Measurements from ENCODE around the gene CNIH3. TPM values are rescaled to one million over a fixed set of nuclear protein-coding genes. Genes with fewer than 3 reads are reported as not detected.
A peak's percentile ranks its signal among the peaks of the same experiment; 100 is the strongest.

Gene CNIH3
- total RNA-seq, 1 experiment from 2014 or later = 13.6 TPM

DNA sequence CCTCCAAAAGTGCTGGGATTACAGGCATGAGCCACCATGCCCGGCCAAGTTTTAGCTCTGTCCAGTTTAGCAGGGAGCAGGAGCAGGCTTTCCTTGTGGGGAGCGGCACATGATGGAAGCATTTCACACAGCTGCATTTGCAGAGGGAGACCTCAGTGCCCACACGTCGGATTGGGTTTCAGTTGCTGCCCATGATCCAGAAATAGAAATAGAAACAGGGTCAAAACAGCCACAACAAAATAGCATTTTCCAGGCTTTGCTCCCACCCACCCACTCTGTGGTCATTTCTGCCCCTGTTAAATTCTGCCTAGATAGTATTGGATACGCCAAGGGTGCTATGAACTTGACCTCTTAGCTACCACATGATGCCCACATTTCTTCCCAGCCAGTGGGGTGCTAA is 128.4 kb downstream of the CNIH3 start:
- no peak for DNase-seq (ENCODE audit: low read depth)

DNA sequence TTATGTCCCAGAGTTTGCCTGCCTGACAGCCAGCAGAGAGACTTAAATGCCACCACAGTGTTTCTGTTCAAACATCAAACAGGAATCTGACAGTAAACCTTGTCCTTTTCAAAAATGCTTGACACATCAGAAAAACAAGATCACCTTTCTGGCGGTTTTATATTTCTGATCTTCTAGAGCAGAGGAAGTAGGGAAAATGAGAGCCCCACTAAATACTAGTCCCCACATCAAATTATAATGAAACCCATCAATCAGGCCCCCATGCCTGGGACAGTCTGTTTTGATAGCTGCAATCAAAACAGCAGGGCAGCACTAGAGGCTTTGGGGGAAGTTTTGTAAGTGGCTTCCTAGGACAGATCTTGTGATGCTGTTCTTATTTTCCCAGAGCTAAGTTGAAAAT is 129.3 kb downstream of the CNIH3 start:
- no peak for DNase-seq (ENCODE audit: low read depth)

DNA sequence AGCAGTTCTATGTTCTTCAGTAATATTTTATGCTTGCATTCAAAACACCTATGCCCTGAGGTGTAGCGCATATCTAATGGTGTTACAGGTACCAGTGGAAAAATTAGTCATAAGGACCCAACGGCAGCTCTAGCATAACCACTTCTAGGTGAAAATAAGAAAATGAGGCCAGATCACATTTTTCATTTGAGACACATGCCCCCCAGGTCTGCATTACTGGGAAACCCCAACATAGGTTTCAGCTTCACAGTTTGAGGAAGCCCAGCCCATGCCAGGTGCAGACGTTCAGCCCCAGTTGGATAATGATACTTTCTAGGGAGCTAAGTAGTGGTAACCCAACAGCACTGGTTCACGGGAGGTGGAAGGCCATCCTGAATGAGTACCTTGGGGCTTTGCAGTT is 129.8 kb downstream of the CNIH3 start:
- DNase-seq (ENCODE audit: low read depth) = no peak

DNA sequence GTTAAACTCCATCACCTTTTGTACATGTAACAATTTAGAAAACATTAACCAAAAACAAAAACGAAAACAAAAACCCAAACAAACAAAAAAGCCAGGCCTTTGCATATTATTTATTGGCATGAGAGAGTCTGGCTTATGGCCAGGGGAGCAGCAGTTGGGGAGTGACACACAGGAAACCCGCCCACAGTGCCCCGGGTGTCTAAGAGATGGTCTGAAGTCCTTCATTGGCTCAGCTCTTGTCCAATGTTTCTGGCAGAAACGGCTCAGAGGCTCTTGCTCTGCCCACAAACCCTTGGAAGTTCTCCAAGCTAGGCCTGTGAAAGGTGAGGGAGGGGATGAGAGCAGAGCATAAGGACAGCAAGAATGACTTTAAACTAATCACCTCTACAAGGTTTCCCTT is 131.5 kb downstream of the CNIH3 start:
- peak; percentile 77 for DNase-seq (ENCODE audit: low read depth)

DNA sequence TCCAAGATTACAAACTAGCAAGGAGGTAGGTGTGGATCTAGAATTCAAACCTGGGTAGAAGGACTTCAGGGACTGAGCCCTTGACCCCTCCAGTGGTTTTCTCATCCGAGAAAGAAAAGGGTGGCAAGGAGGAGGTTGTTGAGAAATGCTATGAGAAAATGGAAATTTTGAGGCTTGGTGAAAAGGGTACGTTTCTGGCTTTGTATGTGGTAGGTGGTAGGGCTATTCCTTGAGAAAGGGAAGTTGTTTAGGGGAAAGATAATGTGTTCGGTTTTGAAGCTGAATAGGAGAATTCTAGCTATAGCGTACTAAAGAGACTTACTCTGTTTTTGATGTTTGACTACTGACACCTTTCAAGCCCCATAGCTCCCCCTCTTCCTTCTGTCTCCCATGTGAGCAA is 133.8 kb downstream of the CNIH3 start:
- no peak for DNase-seq (ENCODE audit: low read depth)

DNA sequence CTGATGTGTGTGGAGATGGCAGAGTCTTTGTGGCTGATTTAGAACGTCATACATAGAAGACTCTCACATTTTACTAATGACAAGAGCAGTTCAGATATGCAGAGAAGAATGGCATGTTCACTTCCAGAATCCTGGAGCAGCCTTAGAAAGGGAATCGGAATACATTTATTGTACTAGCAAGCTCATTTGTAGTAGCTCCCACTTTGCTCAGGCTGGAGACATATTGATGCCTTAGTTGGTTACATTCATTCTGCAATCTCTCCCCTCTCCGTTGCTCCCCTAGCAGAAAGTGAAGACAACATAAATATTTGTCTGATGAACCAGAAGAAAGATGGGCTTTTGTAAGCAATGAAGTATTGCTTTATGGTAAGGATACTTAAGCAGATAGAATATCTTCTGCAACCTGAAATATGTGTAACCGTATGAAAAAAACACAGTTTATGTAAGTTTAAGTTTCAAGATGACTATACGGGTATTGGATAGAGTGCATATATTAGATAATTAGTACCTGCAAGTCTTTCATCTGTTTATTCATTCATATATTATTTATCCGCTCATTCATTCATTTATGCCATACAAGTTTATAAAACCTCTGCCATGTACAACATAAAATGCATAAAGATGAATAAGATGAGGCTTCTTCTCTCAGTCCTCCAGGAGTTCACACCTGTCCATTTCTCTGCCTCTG is 135.7 kb downstream of the CNIH3 start:
- no peak for DNase-seq (ENCODE audit: low read depth)

DNA sequence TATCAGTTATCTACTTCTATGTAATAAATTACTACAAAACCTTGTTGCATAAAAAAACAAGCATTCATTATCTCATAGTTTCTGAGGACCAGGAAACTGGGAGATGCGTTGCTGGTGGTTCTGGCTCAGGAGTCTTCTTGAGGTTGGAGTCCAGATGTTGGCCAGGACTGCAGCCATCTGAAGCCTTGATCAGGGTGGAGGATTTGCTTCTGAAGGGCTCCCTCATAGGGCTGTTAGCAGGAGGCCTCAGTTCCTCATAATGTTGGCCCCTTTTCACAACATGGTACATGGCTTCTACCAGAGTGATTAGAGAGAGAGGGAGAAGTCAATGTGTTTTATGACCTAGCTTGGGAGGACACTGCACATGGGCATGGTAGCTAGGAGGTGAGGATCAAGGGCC is 137.4 kb downstream of the CNIH3 start:
- DNase-seq (ENCODE audit: low read depth) = no peak

DNA sequence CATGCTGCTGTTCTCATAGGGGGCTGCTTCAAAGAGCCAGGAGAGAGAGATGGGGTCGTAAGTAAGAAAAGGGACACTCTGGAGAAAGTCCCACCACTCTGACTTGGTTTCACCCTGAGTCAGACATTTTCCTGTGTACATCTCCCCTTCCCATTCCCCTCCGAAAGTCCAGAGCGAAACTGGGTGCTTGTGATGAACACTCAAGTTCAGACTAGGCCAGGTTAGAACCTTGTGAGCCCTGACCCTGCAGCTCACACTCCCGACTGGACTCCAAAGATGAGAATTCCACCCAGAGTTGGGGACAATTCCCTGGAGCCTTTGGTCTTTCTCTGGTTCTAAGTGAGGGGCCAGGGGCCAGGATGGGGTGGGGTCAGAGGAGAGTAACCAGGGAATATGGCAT is 139.5 kb downstream of the CNIH3 start:
- DNase-seq (ENCODE audit: low read depth) = no peak

DNA sequence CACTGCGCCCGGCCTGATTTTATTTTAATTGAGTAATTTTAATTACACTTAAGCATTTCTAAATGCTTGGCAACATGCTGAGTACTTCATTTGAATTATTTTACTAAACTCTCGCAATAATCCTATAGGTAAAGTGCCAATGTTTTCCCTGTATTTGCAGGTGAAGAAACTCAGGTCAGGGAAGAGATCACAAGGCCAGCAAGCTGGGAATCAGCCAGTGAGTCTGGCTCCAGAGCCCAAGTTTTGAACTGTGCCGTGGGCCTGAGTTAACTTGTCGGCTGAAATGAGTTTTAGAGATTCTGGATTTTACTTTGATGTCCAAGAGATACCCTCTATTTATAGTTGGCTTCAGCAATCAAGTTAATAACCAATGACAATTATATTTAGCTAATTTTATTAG is 141.4 kb downstream of the CNIH3 start:
- DNase-seq (ENCODE audit: low read depth) = no peak

DNA sequence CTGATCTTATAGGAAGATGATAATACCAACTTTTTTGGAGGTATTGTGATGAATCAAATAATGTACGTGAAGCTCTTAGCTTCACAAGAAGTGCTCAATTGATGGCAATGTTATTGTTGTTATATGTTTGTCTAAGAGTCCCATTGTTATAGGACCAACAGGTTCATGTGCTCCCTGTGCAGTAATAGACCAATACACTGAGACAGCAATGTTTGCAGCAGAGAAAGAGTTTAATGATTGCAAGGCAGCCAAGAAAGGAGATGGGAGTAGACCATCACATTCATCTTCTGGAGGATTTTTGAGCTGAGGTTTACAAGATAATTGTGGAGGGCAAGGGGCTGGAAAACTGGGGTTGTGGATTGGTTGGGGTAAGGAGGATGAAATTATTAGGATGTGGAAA is 143.0 kb downstream of the CNIH3 start:
- DNase-seq (ENCODE audit: low read depth) = no peak

DNA sequence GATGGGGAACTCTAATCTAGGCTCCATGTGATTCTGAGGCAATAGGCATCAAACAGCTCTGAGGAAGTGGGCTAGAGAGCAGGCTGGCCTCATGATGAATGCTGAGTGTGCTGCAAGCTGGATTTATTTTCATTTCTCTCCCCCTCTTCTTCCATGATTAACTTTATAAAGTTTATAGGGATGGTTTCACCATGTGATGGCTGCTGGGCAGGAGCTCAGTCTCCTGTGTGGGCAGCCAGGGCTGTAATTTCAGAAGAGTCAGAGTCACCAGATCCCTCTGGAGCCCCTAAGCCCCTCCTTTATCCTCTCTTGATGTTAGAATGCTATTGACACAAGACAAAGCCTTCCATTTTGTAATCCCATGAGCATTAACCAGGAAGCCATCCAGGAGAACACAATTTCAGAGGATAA is 143.6 kb downstream of the CNIH3 start:
- DNase-seq (ENCODE audit: low read depth) = no peak

DNA sequence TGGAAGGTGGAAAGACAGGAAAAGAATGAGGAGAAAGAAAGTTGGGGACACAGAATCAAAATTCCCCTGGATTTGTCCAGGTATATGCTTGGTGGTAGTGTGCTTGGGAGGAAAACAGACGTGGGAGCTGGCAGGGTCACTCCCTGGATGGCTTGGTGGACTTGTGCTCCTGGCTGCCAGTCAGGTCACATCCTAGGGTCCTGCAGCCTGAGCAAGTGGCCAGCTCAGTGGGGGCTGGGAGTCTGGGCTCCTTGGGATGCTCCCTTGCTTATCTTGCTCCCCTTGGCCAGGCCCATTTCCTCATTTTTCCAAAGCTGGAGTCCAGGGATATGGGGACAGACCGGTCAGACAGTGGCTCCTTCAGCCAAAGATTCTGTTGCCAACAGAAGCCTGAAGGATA is 144.0 kb downstream of the CNIH3 start:
- DNase-seq (ENCODE audit: low read depth) = no peak

DNA sequence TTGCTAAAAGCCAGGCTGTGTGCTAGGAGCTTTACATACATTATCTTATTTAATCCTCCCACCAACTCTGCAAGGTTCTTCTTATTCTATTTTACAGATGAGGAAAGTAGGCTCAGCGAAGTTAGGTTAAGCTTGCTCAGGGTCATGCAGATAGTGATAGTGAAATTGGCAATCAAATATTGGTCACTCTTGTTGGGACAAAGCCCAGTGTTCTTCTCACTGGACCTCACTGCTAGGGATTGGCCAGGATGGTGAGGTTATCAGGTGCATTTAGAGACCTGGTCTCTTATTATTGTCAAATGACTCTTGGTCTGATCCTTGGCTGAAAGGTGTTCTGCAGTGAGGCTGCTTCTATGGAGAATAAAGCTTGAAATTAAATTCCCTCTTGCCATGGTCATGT is 145.1 kb downstream of the CNIH3 start:
- DNase-seq (ENCODE audit: low read depth) = no peak

DNA sequence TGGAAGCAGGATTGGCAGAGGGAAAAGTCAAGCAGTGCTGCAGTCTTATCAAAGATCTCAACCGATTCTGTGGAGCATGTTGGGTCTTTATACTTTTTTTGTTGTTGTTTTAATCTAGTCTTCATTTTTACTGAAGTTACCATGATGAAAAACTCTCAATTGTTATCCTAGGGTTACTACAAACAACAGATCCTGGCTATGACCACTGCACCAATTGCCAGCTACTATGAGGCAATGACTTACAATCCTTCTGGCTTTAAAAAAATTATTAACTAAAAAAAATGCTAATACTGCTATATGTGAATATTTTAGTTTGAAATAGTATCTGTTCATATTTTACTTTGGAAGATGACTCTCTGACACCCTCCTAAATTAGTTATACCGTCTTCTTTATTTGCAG is 145.9 kb downstream of the CNIH3 start:
- no peak for DNase-seq (ENCODE audit: low read depth)

DNA sequence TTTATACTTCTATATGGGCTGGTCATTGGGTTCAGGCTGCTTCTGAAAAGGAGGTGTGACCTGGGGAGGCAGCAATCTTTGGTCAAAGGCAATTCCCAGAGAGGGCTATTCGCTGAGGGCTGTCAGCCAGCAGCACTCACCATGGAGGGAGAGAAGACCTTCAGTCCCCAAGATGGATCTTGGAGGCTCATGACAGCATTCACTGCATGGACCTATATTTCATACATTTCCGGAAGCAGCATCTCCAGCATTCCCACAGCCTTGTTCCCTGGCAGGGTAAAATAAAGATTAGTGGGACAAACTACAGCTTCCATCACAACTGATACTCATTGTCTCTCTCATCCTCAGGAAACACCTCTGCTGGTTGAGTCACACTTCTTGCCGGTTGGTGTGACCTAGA is 146.6 kb downstream of the CNIH3 start:
- no peak for DNase-seq (ENCODE audit: low read depth)

DNA sequence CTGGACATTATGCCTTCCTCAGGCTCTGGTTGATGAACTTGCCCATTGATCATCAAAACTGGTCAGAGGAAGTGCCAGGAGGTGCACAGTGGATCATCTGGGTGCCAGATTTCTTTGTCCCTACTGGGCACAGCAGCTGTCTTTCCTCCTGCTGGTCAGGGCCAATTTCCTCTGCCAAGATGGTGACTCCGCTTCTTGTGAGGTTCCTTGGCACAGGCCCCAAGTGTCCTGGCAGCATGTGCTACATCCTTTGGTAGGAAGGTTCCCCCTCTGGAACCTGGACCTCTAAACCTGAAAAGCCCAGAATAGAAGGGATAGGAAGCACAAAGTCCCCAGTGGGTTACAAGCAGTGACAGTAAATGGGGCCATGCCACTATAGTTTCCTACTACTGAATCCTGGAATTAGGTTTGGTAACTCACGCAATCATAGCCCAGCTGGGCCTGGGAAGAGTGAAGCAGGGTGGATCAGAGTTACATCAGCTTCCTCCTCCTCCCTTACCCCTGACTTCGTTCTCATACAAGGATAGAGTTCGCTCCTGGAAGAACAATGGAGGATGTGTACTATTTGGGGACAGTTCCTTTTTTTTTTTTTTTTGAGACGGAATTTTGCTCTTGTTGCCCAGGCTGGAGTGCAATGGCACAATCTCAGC is 147.1 kb downstream of the CNIH3 start:
- DNase-seq (ENCODE audit: low read depth) = no peak

DNA sequence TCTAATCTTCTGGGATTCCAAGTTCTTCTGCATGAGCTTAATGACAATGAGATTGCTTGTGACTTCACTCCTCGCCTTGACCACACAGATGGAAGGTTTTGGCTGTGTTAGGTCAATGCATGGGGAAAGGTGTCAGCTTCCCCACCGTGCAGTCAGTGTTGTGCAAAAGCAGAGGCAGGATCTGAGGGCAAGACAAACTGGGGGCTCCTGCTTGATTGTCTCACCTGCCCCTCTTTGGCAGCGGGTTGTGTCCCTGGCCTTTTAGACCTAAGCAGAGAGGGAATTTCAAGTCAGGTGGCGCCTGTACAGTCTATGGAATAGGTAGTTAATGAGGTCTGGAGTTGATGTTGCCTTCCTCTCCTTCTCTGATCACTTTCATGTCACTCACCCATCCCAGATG is 150.1 kb downstream of the CNIH3 start:
- no peak for DNase-seq (ENCODE audit: low read depth)

DNA sequence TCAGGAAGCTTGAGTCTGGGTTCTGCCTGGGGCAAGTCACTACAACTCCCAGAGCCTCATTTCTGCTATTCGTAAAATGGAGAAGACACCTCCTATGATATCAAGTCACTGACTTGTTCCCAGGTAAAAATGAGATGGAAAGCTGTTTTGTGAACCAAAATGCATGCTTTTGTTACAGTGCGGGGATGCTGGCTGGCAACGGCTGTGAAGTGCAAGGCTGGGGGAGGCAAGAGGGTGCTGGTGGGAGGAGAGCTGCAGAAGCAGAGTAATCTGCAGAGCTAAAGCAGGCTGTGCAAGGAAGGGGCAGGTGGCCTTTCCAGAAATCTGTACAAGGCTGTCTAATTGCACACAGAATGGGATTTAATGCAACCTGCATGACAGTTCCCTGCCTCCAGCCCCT is 150.9 kb downstream of the CNIH3 start:
- no peak for DNase-seq (ENCODE audit: low read depth)

DNA sequence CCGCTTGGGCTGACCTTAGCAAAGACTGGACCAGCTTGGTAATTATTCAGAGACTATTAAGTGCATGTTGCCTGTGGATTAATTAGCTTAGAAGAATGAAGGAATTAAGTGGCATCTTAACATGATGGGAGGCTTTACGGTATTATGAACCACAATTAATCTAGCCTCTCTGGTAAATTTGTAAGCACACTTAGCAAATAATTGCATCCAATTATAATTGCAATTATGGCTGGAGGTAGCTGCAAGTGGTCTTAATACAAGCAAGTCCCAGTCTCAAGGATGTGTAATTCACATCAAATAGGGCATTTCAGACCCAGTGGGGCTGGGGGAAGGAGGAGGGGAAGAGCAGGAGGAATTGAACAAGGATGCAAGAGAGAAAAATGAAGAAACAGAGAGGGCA is 151.6 kb downstream of the CNIH3 start:
- no peak for DNase-seq (ENCODE audit: low read depth)

DNA sequence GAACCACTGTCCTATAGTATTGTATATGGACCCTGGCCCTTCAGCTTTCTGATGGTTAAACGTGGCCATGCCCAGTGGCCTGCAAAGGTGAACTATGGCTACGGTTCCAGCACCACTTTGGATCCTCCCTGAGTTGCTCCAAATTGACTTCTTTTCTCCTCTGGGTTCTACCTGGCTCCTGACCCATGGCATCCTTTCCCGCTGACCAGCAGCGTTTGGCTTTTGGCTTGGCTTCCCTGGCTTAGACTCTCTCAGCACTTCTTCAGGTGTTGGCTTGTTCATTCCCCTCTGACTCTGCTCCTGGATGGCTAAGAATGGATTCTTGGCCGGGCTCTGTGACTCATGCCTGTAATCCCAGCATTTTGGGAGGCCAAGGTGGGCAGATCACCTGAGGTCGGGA is 152.9 kb downstream of the CNIH3 start:
- DNase-seq (ENCODE audit: low read depth) = no peak

DNA sequence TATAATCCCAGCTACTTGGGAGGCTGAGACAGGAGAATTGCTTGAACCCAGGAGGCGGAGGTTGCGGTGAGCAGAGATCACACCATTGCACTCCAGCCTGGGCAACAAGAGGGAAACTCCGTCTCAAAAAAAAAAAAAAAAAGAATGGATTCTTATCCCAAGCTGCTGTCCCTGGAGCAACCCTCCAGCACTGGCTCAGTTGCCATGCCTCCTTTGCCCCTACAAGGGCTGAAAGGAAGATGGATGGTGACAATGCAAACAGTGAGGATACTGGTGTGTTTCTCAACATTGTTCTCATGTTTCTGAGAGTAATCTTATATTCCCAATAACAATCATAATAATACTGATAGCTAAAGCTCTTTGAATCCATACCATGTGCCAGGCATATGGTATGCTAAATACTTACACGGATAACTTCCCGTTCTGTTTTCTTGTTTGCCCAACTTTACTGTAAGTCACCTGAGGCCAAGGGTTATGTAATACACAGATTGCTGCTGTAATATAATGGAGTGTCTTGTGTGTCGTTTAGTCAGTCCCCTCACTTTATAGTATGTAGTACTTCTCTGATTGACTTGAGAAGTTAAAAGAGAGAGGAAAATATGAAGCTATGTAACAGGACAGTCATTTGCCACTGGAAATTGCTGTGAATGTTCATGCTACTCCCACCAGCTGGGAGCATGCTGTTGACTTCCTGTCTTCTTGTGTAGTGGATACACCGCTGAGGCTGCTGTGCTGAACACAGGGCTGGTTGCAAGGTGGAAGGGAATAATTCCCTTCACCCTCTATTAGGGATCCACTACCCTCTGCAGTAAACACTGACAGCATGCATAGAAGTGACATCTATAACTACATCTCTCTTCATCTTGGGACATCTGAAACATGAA is 153.6 kb downstream of the CNIH3 start:
- DNase-seq (ENCODE audit: low read depth) = peak; percentile 12

DNA sequence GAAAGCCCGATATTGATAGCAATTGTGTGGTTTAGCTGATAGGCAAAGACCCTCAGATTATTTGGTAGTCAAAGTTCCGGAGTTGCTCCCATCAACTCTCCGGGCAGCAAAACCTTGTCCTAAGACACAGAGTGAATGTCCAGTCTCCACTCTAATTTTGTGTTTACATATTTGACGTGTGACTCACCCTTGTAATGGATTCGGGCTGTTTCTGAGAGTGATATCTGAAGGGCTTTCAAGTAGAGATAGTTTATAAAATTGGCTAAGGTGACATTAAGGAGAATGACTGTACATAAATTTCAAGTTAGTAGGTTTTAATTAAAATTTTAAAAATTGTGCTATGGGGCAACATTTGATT is 154.2 kb downstream of the CNIH3 start:
- peak; percentile 56 for DNase-seq (ENCODE audit: low read depth)

DNA sequence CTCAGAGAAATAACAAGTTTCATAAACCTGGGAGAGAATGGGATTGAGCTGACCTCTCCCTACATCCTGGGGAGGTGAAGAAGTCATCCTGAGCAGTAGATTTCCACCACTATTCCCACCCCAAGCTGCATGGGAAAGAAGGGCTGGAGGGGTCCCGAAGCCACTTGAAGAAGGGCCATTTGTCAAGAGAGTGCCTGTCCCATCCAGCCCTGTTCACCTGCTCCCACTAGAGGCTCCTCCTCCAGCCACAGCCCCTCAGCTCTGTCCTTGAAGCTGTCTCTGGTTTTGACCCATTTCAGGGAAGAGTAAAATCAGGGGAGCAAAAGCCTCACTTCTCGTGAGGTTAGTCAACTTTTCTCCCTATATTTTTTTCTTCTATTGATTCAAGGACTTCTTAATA is 157.5 kb downstream of the CNIH3 start:
- DNase-seq (ENCODE audit: low read depth) = no peak
